SK-N-SH (cell line): ENCODE results near the gene GRIN2A. TPM values are rescaled to one million over a fixed set of nuclear protein-coding genes. Genes with fewer than 3 reads are reported as not detected.

ENCODE experiments used
- CTCF ChIA-PET: fragments of 300-600, 350-600 bp; formaldehyde crosslinking; extraction: SDS; loops from one replicate; lab custom pipeline; 2021; lab: Yijun Ruan, JAX
- POLR2A ChIA-PET: fragments of 350-600 bp; sonication (Branson Sonifier 250); formaldehyde crosslinking; extraction: SDS; loops from one replicate; lab custom pipeline; 2020; ENCODE audit warnings: antibody characterized with exemption, inconsistent platforms; lab: Yijun Ruan, JAX
- DNase-seq: peaks from one replicate; pipeline ENCODE4 v3.0.0; 2012
- H2AFZ ChIP-seq: fragments of 200-600 bp; sonication (generic); 2 replicates; pipeline ENCODE4 v1.8.1; 2016; ENCODE audit warnings: antibody characterized with exemption, mild to moderate bottlenecking, low read depth
- H3F3A ChIP-seq: fragments of 200-600 bp; sonication (generic); replicated peaks from 2 replicates; pipeline ENCODE3; 2016; ENCODE audit warnings: antibody characterized with exemption, mild to moderate bottlenecking; ENCODE audit not compliant: insufficient read depth
- H3K27ac ChIP-seq, 2 experiments: fragments of 200-500 bp in 1 of 2; fragments of 200-600 bp in 1 of 2; sonication (Bioruptor generic) in 1 of 2; sonication (generic), shearing (Covaris generic) in 1 of 2; 2 replicates each; pipeline versions ENCODE4 v1.5.1 to v1.6.1; 2014 to 2016; ENCODE audit warnings: low read depth in 2 of 2, inconsistent platforms in 1 of 2, low read length in 1 of 2, mild to moderate bottlenecking in 1 of 2, mixed read lengths in 1 of 2
- H3K27me3 ChIP-seq: fragments of 200-600 bp; sonication (generic), shearing (Covaris generic); 2 replicates; pipeline ENCODE4 v1.6.1; 2016; ENCODE audit warnings: mixed run types; ENCODE audit not compliant: insufficient read depth
- H3K36me3 ChIP-seq, 2 experiments: fragments of 200-500 bp in 1 of 2; fragments of 200-600 bp in 1 of 2; sonication (Bioruptor generic) in 1 of 2; sonication (generic) in 1 of 2; replicated peaks in 1 of 2; 2 replicates each; pipeline versions ENCODE3 to v1.5.1; 2014 to 2016; ENCODE audit warnings: low read length in 1 of 2, mild to moderate bottlenecking in 1 of 2; ENCODE audit not compliant: insufficient read depth in 2 of 2, control insufficient read depth in 1 of 2
- H3K4me1 ChIP-seq, 2 experiments: fragments of 200-500 bp in 1 of 2; fragments of 200-600 bp in 1 of 2; sonication (Bioruptor generic) in 1 of 2; sonication (generic), shearing (Covaris generic) in 1 of 2; 2 replicates each; pipeline versions ENCODE4 v1.5.1 to v1.6.1; 2014 to 2016; ENCODE audit warnings: low read depth in 1 of 2, low read length in 1 of 2, mixed run types in 1 of 2; ENCODE audit not compliant: insufficient read depth in 2 of 2, control insufficient read depth in 1 of 2
- H3K4me2 ChIP-seq: fragments of 200-600 bp; sonication (generic), shearing (Covaris generic); 2 replicates; pipeline ENCODE4 v1.6.1; 2017; ENCODE audit warnings: mixed run types
- H3K4me3 ChIP-seq, 2 experiments: fragments of 200-500 bp in 1 of 2; fragments of 200-600 bp in 1 of 2; sonication (Bioruptor generic) in 1 of 2; sonication (generic), shearing (Covaris generic) in 1 of 2; 2 replicates each; pipeline versions ENCODE4 v1.5.1 to v1.8.1; 2014 to 2016; ENCODE audit warnings: low read depth in 2 of 2, inconsistent platforms in 1 of 2, low read length in 1 of 2, mild to moderate bottlenecking in 1 of 2, mixed read lengths in 1 of 2, moderate library complexity in 1 of 2
- H3K79me2 ChIP-seq: fragments of 200-600 bp; sonication (generic); 2 replicates; pipeline ENCODE4 v1.8.1; 2017; ENCODE audit warnings: mild to moderate bottlenecking; ENCODE audit not compliant: insufficient read depth
- H3K9ac ChIP-seq: fragments of 200-600 bp; sonication (generic); 2 replicates; pipeline ENCODE4 v1.6.1; 2017; ENCODE audit warnings: mixed run types
- H3K9me2 ChIP-seq: fragments of 200-600 bp; sonication (generic); 2 replicates; pipeline ENCODE4 v1.6.1; 2017; ENCODE audit warnings: mixed run types
- H3K9me3 ChIP-seq: fragments of 200-600 bp; sonication (generic); 2 replicates; pipeline ENCODE4 v1.6.1; 2017; ENCODE audit warnings: mixed run types, mild to moderate bottlenecking, moderate library complexity
- H4K20me1 ChIP-seq: fragments of 200-600 bp; sonication (generic); 2 replicates; pipeline ENCODE4 v1.6.1; 2017; ENCODE audit warnings: mild to moderate bottlenecking, mixed run types; ENCODE audit not compliant: insufficient read depth
- CHD2 ChIP-seq: fragments of 150-350 bp; IDR thresholded peaks from 2 replicates; pipeline ENCODE4 v1.6.1; 2018; ENCODE audit warnings: low read length; ENCODE audit not compliant: partially characterized antibody
- ELF1 ChIP-seq: IDR thresholded peaks from 2 replicates; pipeline ENCODE4 v1.4.0; 2012
- FOSL2 ChIP-seq: IDR thresholded peaks from 2 replicates; pipeline ENCODE4 v1.4.0; 2012; ENCODE audit warnings: low read depth, mild to moderate bottlenecking, moderate library complexity, borderline replicate concordance
- FOXJ3 ChIP-seq: sonication (generic); formaldehyde crosslinking; IDR thresholded peaks from 2 replicates; pipeline ENCODE4 v1.5.1; 2020; ENCODE audit warnings: mild to moderate bottlenecking, missing genetic modification reagents
- GABPA ChIP-seq: IDR thresholded peaks from 2 replicates; pipeline ENCODE4 v1.4.0; 2012; ENCODE audit warnings: low read depth, mild to moderate bottlenecking
- JUND ChIP-seq: IDR thresholded peaks from 2 replicates; pipeline ENCODE4 v1.4.0; 2012
- MEF2A ChIP-seq: IDR thresholded peaks from 2 replicates; pipeline ENCODE4 v1.4.0; 2012; ENCODE audit warnings: low read depth, borderline replicate concordance
- MXI1 ChIP-seq: IDR thresholded peaks from 2 replicates; pipeline ENCODE4 v1.6.1; 2012; ENCODE audit warnings: mild to moderate bottlenecking, low read depth, low read length, improper control_type of control experiment
- NRF1 ChIP-seq: IDR thresholded peaks from 2 replicates; pipeline ENCODE4 v1.6.1; 2012; ENCODE audit warnings: low read depth, mild to moderate bottlenecking, low read length
- PBX3 ChIP-seq: IDR thresholded peaks from 2 replicates; pipeline ENCODE4; 2012
- POLR2AphosphoS5 ChIP-seq: IDR thresholded peaks from 2 replicates; pipeline ENCODE4 v1.6.1; 2012; ENCODE audit warnings: low read depth, low read length
- RAD21 ChIP-seq: IDR thresholded peaks from 2 replicates; pipeline ENCODE4 v1.6.1; 2012; ENCODE audit warnings: mild to moderate bottlenecking, low read length
- RCOR1 ChIP-seq: fragments of 150-350 bp; IDR thresholded peaks from 2 replicates; pipeline ENCODE4 v1.6.1; 2017; ENCODE audit warnings: antibody characterized with exemption, low read length
- REST ChIP-seq: IDR thresholded peaks from 2 replicates; pipeline ENCODE4 v1.6.1; 2012; ENCODE audit warnings: mild to moderate bottlenecking, low read depth, low read length, moderate library complexity
- RFX5 ChIP-seq: IDR thresholded peaks from 2 replicates; pipeline ENCODE4 v1.6.1; 2012; ENCODE audit warnings: mild to moderate bottlenecking, improper control_type of control experiment, low read length
- SMC3 ChIP-seq: IDR thresholded peaks from 2 replicates; pipeline ENCODE4 v1.6.1; 2012; ENCODE audit warnings: low read depth, low read length, improper control_type of control experiment
- TCF12 ChIP-seq: IDR thresholded peaks from 2 replicates; pipeline ENCODE4 v1.4.0; 2012
- USF2 ChIP-seq: fragments of 150-350 bp; IDR thresholded peaks from 2 replicates; pipeline ENCODE4 v1.6.1; 2017; ENCODE audit warnings: antibody characterized with exemption, low read length, low read depth, borderline replicate concordance
- YY1 ChIP-seq: IDR thresholded peaks from 2 replicates; pipeline ENCODE4 v1.4.0; 2012; ENCODE audit warnings: low read depth, mild to moderate bottlenecking
- WGBS: methylation state at CpG from one replicate; pipeline ENCODE4 v1.1.6; 2017; ENCODE audit warnings: low lambda C conversion rate; 5-methylcytosine and 5-hydroxymethylcytosine counted together
- polyA plus RNA-seq, 3 experiments: library from polyadenylated mRNA; depleted of rRNA; stranded (reverse); fragments of >200 nt; gene quantifications; 2 replicates each; pipeline ENCODE4 v1.2.3, GENCODE V29; 2012
- TF ChIP-seq, protein P1 (sequence below): IDR thresholded peaks from 2 replicates; pipeline ENCODE4 v1.4.0; 2012; ENCODE audit warnings: low read depth, borderline replicate concordance

The GRIN2A gene
- polyA plus RNA-seq, 1 of the 3 experiments (the other 2 are of a cell fraction): not detected

- TF ChIP-seq REST: no peak
- TF ChIP-seq SMC3: no peak
- no peak for TF ChIP-seq RFX5
- no peak for TF ChIP-seq FOXJ3
- no peak for TF ChIP-seq FOSL2
- TF ChIP-seq PBX3: no peak
- no peak for TF ChIP-seq POLR2AphosphoS5
- TF ChIP-seq, protein P1, sequence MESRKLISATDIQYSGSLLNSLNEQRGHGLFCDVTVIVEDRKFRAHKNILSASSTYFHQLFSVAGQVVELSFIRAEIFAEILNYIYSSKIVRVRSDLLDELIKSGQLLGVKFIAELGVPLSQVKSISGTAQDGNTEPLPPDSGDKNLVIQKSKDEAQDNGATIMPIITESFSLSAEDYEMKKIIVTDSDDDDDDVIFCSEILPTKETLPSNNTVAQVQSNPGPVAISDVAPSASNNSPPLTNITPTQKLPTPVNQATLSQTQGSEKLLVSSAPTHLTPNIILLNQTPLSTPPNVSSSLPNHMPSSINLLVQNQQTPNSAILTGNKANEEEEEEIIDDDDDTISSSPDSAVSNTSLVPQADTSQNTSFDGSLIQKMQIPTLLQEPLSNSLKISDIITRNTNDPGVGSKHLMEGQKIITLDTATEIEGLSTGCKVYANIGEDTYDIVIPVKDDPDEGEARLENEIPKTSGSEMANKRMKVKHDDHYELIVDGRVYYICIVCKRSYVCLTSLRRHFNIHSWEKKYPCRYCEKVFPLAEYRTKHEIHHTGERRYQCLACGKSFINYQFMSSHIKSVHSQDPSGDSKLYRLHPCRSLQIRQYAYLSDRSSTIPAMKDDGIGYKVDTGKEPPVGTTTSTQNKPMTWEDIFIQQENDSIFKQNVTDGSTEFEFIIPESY: no peak
These were observed 114.4 kb downstream of the GRIN2A start (continued) for GRCh38 chr16:10067835-10068234.

DNA sequence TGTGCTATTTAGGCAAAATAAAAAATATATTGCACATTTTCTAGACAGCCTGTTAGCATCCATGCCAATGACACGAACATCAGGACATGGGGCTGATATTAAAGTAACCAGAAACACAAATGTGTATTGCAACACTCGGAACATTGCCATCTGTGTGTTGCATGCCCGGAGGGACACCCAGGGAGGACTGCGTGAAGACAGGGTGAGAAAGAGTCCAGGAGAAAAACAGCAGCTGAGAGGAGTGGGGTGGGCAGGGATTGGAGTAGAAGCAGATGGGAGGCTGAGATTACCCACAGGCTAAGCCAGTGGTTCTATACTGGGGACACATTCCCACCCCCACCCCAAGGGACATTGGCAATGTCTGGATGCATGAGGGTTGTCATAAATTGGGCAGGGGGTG is 114.8 kb downstream of the GRIN2A start:
- Histone ChIP-seq H3K9me2 (no peaks in the 10 kb centered on the region), H3K27ac (no peak overlapping the region), H3K79me2 (no peaks in the 10 kb centered on the region), H4K20me1 (no peaks in the 10 kb centered on the region), H2AFZ (no peak overlapping the region), H3K9me3 (no peaks in the 10 kb centered on the region), H3K4me2 (no peak overlapping the region), H3K4me1 (peaks cover 0 to 8% of the 10 kb centered on the region in 2 experiments; a peak in 1 of 4 replicates), H3K4me3 (no peak overlapping the region), H3K36me3 (no peaks in the 10 kb centered on the region), H3K9ac (no peak overlapping the region), H3F3A (no peaks in the 10 kb centered on the region), H3K27me3 (no peaks in the 10 kb centered on the region)
- TF ChIP-seq MEF2A: no peak
- TF ChIP-seq MXI1: no peak
- TF ChIP-seq CHD2: no peak
- no peak for TF ChIP-seq POLR2AphosphoS5
- no peak for TF ChIP-seq GABPA
- no peak for TF ChIP-seq SMC3
- no peak for TF ChIP-seq YY1
- TF ChIP-seq NRF1: no peak
- TF ChIP-seq RAD21: no peak
- no peak for TF ChIP-seq RCOR1
- TF ChIP-seq USF2: no peak
- TF ChIP-seq JUND: no peak
- TF ChIP-seq, protein P1: no peak
- TF ChIP-seq FOXJ3: no peak
- no peak for TF ChIP-seq TCF12
- no peak for TF ChIP-seq ELF1
- 8% methylated on average over 4 of the region's 4 CpGs for WGBS
- ChIA-PET POLR2A (no interaction called here), CTCF (no interaction called here)
- peak; percentile 13 for DNase-seq
